GM12864 (cell line): ENCODE results near the gene INPP4B.

Experiments used
- DNase-seq: peaks from one replicate; pipeline ENCODE4 v3.0.0-alpha.2; 2011; ENCODE audit warnings: low read depth
- H3K4me3 ChIP-seq: 2 replicates; pipeline ENCODE4 v1.5.1; 2011; ENCODE audit warnings: mild to moderate bottlenecking, low read depth, low read length, control low read depth
- CTCF ChIP-seq: IDR thresholded peaks from 2 replicates; pipeline ENCODE4 v1.5.1; 2011; ENCODE audit warnings: low read depth, mild to moderate bottlenecking, moderate library complexity, low read length, control low read depth, inconsistent platforms; ENCODE audit errors: missing control alignments

The INPP4B gene

GRCh38 chr4:142365391-142365790 is 480.7 kb downstream of the INPP4B start:
- no peak for DNase-seq
- H3K4me3 ChIP-seq, result no peak overlapping the region
- TF ChIP-seq CTCF, result no peak

- no peak for DNase-seq
- no peak for TF ChIP-seq CTCF
Measured at GRCh38 chr4:142363686-142364085, 482.4 kb downstream of the INPP4B start.

GRCh38 chr4:142361981-142362380 is 484.1 kb downstream of the INPP4B start:
- H3K4me3 ChIP-seq, result no peak overlapping the region
- TF ChIP-seq CTCF, result no peak
- no peak for DNase-seq

More at GRCh38 chr4:142363686-142364085, 482.4 kb downstream of the INPP4B start:
- H3K4me3 ChIP-seq, result no peak overlapping the region

GRCh38 chr4:142360657-142361056 is 485.4 kb downstream of the INPP4B start:
- TF ChIP-seq CTCF, result no peak
- no peak overlapping the region for H3K4me3 ChIP-seq
- DNase-seq, result no peak

GRCh38 chr4:142358656-142359055 is 487.4 kb downstream of the INPP4B start:
- no peak for TF ChIP-seq CTCF
- DNase-seq, result no peak
- no peak overlapping the region for H3K4me3 ChIP-seq

GRCh38 chr4:142356801-142357200 is 489.3 kb downstream of the INPP4B start:
- no peak for DNase-seq
- no peak overlapping the region for H3K4me3 ChIP-seq
- no peak for TF ChIP-seq CTCF

- H3K4me3 ChIP-seq, result no peak overlapping the region
- no peak for DNase-seq
- TF ChIP-seq CTCF, result no peak
Measured at GRCh38 chr4:142356118-142356759, 489.9 kb downstream of the INPP4B start.
